Type B pancreatic cell (in vitro differentiated cells): ENCODE results near the gene GNL2. TPM values are rescaled to one million over a fixed set of nuclear protein-coding genes. Genes with fewer than 3 reads are reported as not detected.
"Not testable (repeated sequence)": the region's sequence is repeated elsewhere in the genome, so short reads cannot be mapped to it uniquely, and the experiment has no call there.

Experiments
- DNase-seq: peaks from one replicate; pipeline ENCODE4 v3.0.0; 2021; ENCODE audit warnings: mixed read lengths; ENCODE audit not compliant: unreplicated experiment; ENCODE audit errors: extremely low spot score
- H3K27ac Mint-ChIP-seq: 2 replicates; pipeline ENCODE4 v1.8.0; 2021; ENCODE audit warnings: mild to moderate bottlenecking, mixed read lengths
- H3K27me3 Mint-ChIP-seq: 2 replicates; pipeline ENCODE4 v1.8.0; 2021; ENCODE audit warnings: mixed read lengths
- H3K36me3 Mint-ChIP-seq: 2 replicates; pipeline ENCODE4 v1.8.0; 2021; ENCODE audit warnings: mixed read lengths
- H3K4me1 Mint-ChIP-seq: one replicate; pipeline ENCODE4 v1.8.0; 2021; ENCODE audit warnings: mixed read lengths; ENCODE audit not compliant: unreplicated experiment
- H3K4me3 Mint-ChIP-seq: 2 replicates; pipeline ENCODE4 v1.8.0; 2021; ENCODE audit warnings: mild to moderate bottlenecking, mixed read lengths
- H3K9me3 Mint-ChIP-seq: 2 replicates; pipeline ENCODE4 v1.8.0; 2021; ENCODE audit warnings: mixed read lengths
- total RNA-seq: library from RNA; stranded (reverse); gene quantifications from 2 replicates; pipeline ENCODE4 v1.2.1, GENCODE V29; 2021; ENCODE audit warnings: low replicate concordance
- TF ChIP-seq, protein P1 (sequence below): fragments of 200-600 bp; sonication (generic); conservative IDR thresholded peaks from 2 replicates; pipeline ENCODE4 v1.5.0; 2021; ENCODE audit warnings: antibody characterized with exemption, mild to moderate bottlenecking

Gene GNL2
- total RNA-seq, 1 donor from 2014 or later, result 55.1 TPM

DNA sequence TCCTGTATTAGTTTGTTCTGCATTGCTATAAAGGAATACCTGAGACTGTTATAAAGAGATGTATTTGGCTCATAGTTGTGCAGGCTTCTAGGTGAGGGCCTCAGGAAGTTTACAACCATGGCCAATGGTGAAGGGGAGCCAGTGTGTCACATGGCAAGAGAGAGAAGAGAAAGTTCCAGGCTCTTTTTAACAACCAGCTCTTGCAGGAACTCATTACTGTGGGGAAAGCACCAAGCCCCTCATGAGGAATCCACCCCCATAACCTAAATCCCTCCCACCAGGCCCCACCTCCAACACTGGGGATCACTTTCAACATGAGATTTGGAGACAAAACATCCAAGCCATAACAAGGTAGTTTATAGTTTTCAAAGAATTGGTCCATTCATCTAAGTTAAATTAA, 76.1 kb downstream of the GNL2 start:
- Mint-ChIP-seq H3K27me3 (no peaks in the 10 kb centered on the region), H3K4me3 (no peak overlapping the region), H3K9me3 (no peaks in the 10 kb centered on the region), H3K27ac (no peak overlapping the region), H3K36me3 (no peaks in the 10 kb centered on the region), H3K4me1 (peaks cover 11% of the 10 kb centered on the region)
- no peak for DNase-seq
- TF ChIP-seq, protein P1, sequence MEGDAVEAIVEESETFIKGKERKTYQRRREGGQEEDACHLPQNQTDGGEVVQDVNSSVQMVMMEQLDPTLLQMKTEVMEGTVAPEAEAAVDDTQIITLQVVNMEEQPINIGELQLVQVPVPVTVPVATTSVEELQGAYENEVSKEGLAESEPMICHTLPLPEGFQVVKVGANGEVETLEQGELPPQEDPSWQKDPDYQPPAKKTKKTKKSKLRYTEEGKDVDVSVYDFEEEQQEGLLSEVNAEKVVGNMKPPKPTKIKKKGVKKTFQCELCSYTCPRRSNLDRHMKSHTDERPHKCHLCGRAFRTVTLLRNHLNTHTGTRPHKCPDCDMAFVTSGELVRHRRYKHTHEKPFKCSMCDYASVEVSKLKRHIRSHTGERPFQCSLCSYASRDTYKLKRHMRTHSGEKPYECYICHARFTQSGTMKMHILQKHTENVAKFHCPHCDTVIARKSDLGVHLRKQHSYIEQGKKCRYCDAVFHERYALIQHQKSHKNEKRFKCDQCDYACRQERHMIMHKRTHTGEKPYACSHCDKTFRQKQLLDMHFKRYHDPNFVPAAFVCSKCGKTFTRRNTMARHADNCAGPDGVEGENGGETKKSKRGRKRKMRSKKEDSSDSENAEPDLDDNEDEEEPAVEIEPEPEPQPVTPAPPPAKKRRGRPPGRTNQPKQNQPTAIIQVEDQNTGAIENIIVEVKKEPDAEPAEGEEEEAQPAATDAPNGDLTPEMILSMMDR, result no peak

DNA sequence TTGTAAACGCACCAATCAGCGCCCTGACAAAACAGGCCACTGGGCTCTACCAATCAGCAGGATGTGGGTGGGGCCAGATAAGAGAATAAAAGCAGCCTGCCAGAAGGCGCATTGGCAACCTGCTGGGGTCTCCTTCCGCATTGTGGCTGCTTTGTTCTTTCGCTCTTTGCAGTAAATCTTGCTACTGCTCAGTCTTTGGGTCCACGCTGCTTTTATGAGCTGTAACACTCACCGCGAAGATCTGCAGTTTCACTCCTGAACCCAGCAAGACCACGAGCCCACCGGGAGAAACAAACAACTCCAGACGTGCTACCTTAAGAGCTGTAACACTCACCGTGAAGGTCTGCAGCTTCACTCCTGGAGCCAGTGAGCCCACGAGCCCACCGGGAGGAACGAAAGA, 76.8 kb downstream of the GNL2 start:
- H3K36me3 Mint-ChIP-seq, H3K9me3 Mint-ChIP-seq, H3K27me3 Mint-ChIP-seq, H3K27ac Mint-ChIP-seq, H3K4me3 Mint-ChIP-seq, DNase-seq: not testable (repeated sequence)
- peaks cover 11% of the 10 kb centered on the region for H3K4me1 Mint-ChIP-seq

GRCh38 chr1:37518241-37518640, 77.5 kb downstream of the GNL2 start:
- peaks cover 15% of the 10 kb centered on the region for H3K4me1 Mint-ChIP-seq
- not testable (repeated sequence) for H3K4me3 Mint-ChIP-seq, H3K9me3 Mint-ChIP-seq, H3K36me3 Mint-ChIP-seq, DNase-seq, H3K27ac Mint-ChIP-seq, H3K27me3 Mint-ChIP-seq

DNA sequence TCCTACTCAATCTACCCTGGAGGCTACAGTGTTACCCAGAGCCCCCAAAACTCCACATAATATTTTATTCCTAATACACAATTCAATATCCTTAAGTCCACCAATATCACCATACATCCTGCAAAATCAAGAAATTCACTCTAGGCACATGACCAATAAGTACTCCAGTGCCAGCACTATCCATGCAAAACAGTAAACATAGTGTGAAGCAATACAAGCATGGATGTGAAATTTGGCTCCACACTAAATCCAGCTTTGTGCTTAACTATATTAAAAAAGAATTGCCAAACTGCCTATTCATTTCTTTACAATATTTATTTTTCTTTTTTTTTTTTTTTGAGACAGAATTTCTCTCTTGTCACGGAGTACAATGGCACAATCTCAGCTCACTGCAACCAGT, 78.2 kb downstream of the GNL2 start:
- H3K4me1 Mint-ChIP-seq, result peaks cover 16% of the 10 kb centered on the region
- no peak overlapping the region for H3K27ac Mint-ChIP-seq
- no peaks in the 10 kb centered on the region for H3K27me3 Mint-ChIP-seq
- TF ChIP-seq, protein P1, result no peak
- DNase-seq, result no peak
- peak overlapping the region; percentile 59 for H3K4me3 Mint-ChIP-seq
- H3K36me3 Mint-ChIP-seq, result no peaks in the 10 kb centered on the region
- no peaks in the 10 kb centered on the region for H3K9me3 Mint-ChIP-seq

Other genes with a start within 250 kb of the GNL2 start
- gene ZC3H12A, start 121.4 kb downstream of the GNL2 start, total RNA-seq, result 6.0 and 18.3 TPM in 2 replicates
- 65.7 and 79.9 TPM in 2 replicates for gene MEAF6, start 81.2 kb downstream of the GNL2 start, total RNA-seq
- 18.2 and 23.4 TPM in 2 replicates for gene SNIP1, start 41.6 kb downstream of the GNL2 start, total RNA-seq
- gene DNALI1, start 39.0 kb downstream of the GNL2 start, total RNA-seq, result 11.6 and 40.8 TPM in 2 replicates
- 0.26 and 1.4 TPM in 2 replicates for gene RSPO1, start 39.0 kb upstream of the GNL2 start, total RNA-seq
- 13.3 and 35.1 TPM in 2 replicates for gene CDCA8, start 96.6 kb upstream of the GNL2 start, total RNA-seq
- 0.97 and 1.0 TPM in 2 replicates for gene EPHA10, start 169.2 kb upstream of the GNL2 start, total RNA-seq
- 11.6 and 21.1 TPM in 2 replicates for gene MANEAL, start 197.9 kb upstream of the GNL2 start, total RNA-seq
- 38.9 and 49.6 TPM in 2 replicates for gene C1orf122, start 211.9 kb upstream of the GNL2 start, total RNA-seq
- 12.7 and 19.2 TPM in 2 replicates for gene YRDC, start 212.3 kb upstream of the GNL2 start, total RNA-seq